Activated CD4-positive, alpha-beta T cell treated with anti-CD3 and anti-CD28 coated beads, Interleukin-2, Interleukin-4, amounts not matched to agents 100 ng/mL and 50 ng/mL, durations not matched to agents 16 hours and 8 hours (primary cell): ENCODE results near the gene LRRC38.
"Not testable (repeated sequence)": the region's sequence is repeated elsewhere in the genome, so short reads cannot be mapped to it uniquely, and the experiment has no call there.

ENCODE experiments used
- DNase-seq: peaks from one replicate; pipeline ENCODE4 v3.0.0-alpha.2; 2020; ENCODE audit warnings: low spot score

LRRC38 gene

GRCh38 chr1:13461977-13462376 lies 51.8 kb downstream of the LRRC38 start:
- no peak for DNase-seq

GRCh38 chr1:13456904-13457532 lies 56.8 kb downstream of the LRRC38 start:
- no peak for DNase-seq

- no peak for DNase-seq
These were observed 62.3 kb downstream of the LRRC38 start for GRCh38 chr1:13451399-13451965.

- DNase-seq = no peak
These were observed 63.6 kb downstream of the LRRC38 start for GRCh38 chr1:13450204-13450603.

GRCh38 chr1:13443335-13443979 lies 70.3 kb downstream of the LRRC38 start:
- no peak for DNase-seq

- DNase-seq = not testable (repeated sequence)
These were observed 74.6 kb downstream of the LRRC38 start for GRCh38 chr1:13439104-13439783.

GRCh38 chr1:13435458-13435857 lies 78.3 kb downstream of the LRRC38 start:
- DNase-seq = no peak

- not testable (repeated sequence) for DNase-seq
These were observed 80.0 kb downstream of the LRRC38 start for GRCh38 chr1:13433694-13434358.

GRCh38 chr1:13432251-13432650 lies 81.6 kb downstream of the LRRC38 start:
- no peak for DNase-seq

GRCh38 chr1:13430495-13430894 lies 83.3 kb downstream of the LRRC38 start:
- DNase-seq = no peak
